GM18517 (cell line): ENCODE measurements around the gene SMARCD3.

Source experiments
- ATAC-seq: cut with Tn5 transposase; IDR thresholded peaks from one replicate; pipeline ENCODE4 v1.9.1; 2021; ENCODE audit warnings: mild to moderate bottlenecking, moderate library complexity; ENCODE audit not compliant: unreplicated experiment

The SMARCD3 gene

DNA sequence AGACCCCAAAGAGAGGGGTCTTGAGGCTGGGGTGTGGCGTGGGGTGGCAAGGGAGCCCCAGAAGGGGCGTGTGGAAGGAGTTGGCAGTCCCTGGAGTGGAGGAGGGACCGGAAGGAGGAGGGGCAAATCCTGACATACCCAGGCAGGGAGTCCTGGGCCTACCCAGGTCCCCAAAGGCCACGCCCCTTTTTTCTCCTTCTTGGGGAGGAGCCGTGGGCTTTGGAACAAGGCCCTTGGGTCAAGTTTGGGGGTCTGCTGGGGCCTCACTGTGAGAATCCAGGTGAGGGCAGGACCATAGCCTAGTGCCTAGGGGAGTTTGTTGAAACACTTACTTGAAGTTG is 1.2 kb upstream of the SMARCD3 start:
- no peak for ATAC-seq

DNA sequence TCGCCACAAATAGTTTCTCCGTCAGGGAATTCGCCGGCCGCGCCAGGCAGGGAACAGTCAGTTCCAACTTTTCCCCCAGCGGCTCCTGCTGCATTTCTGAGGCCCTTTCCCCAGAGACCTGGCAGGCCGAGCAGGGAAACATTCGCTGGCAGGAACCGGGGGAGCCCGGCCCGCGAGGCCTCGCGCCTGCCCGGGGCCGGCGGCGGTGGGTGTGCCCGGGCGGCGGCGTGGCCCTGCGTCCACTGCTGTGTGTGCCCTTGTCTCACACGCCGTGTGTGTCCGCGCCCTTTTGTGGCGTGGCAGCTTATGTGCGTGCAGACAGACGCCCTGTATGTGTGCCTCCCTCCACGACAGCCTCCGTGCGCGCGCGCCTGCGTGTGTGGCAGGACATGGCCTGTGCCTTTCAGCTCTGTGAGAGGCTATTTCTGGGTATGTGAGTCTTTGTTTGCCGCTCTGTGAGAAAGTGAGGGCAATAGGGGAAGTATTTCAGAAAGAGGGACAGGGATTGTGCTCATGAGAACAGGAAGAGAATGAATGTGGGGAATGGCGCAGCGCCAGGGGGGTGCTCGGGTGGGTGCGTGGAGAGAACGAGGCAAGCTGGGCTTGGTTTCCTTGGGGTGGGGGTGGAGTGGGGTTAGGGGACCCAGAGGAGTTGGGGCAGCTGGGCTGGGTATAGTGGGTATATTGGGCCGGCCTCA is 689 bp upstream of the SMARCD3 start:
- ATAC-seq, result no peak

DNA sequence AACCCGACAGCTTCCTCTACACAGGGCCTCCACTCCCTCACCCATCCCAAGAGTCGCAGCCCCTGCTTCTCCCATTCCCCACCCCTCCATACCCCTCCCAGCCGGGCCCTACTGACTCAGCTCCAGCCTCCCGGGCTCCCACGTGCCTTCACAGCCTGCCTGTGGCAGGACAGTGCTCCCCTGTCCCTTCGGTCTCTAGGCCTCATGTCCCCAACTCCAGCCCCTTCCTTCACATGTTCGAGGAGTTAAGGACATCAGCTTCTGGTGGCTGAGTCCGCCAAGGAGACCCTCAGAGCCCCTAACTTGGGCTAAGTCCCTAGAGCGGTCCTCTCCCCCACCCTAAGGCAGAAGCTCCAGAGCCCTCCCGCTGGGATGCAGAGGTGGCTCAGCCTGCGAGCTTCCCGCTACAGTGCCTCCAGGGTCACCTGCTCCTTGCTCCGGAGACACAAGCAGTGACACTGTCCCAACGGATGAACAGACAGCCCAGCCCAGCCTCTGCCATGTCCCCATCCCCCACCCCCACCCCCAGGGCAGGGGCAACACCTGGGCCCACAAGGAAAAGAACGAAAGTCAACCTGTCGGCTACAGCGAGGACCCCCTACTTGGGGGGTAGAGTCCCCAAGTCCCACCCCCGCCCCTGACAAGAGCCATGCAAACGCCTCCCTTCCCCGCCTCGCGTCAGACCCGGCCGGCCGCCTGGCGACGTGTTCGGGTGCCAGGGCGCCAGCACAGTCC is 716 bp downstream of the SMARCD3 start:
- ATAC-seq, result no peak

DNA sequence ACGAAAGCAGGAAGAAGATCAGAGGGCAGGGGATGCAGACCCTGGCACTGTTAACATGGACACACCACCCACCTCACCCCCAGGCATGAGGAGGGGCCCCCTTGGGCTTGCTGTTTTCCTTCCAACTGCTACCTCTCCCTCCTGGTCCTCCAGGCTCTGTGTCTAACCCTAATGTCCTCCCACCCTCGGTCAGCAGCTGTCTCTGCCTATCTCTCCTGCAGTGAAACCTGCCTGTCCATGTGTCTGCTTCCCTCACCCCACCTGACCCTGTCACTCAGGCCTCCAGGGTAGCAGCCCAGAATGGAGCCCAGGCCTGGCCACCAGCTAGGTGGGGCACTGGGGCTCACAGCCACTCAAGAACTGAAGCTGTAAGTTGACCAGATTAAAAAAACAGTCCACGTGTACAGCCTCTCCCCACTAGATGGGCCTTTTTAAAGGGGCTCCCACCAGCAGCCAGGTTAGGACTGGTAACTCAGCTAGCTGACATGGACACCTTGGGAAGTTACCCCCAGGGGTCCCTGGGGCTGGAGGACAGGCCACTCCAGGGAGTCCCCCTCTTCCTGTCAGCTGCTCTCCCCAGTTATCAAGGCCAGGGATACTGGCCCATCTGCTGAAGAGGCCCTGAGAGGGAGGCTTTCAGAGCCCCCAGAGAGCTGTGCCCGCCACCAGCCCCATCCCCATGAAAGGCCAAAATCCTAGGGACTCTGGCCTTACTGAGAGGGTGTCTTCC is 1.5 kb downstream of the SMARCD3 start:
- ATAC-seq, result no peak

DNA sequence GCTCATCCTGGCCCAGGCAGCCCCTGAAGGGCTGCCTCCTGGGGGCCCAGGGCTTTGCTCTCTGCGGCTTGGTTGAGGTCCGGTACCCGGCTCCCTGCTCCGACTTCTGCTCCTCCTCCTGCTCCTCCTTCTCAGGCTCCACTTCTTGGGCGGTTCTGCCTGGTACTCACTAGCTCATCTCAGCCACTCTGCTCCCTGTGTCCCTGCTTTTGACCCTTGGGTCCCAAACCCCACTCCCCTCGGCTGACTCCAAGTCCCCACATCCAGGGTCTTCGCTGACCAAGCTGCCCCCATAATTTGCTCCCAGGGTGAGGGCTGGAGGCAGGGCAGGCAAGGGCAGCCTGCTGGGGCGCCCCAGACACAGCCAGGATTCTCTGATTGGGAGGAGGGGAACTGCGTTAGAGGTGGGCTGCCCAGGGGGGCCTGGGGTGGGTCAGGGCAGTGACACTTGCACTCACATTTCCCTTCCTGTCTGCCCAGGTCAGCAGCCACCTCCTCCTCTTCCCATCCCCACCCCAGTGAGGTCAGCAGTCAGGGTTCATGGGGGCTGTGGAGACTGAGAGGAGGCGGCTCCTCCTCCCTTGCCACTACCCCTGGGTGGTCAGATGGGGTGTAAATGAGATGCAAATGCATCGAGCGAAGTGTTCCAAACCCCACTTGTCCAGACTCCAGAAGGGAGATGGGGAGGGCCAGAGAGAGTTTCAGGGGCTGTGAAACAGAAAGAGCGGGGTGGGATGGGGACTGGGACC is 2.2 kb downstream of the SMARCD3 start:
- no peak for ATAC-seq

DNA sequence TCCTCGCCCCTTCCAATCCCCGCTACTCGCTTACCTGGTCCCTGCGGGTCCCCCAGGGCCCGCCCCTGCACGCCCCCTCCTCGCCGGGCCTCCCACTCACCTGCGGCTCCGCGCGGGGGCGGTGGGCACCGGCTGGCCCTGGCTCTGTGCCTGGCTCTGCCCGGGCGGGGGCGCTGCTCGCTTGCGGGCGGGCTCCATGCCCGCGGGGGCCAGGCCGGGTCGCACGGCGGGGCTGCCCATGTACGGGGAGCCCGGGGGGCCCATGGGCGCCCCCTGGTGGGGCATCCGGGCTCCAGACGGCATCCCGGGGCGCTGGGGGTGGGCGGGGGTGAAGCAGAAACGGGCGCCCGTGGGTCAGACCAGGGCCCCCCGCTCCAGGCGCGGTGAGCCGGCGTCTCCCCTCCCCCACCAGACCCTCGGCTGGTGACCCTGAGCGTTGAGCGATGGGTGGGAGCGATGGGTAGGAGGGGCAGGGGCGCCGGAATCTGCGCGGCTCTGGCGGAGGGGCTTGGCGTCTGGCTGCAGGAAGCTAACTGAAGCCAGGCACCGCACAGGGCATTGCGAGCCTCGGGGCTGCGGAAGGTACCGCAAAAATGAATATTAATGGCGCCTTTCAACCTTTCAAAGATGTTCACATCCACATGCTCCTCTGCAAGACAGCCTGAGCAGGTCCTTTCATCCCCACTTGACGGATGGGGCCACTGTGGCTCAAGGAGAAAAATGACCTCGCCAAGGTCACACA is 3.0 kb downstream of the SMARCD3 start:
- ATAC-seq, result no peak

DNA sequence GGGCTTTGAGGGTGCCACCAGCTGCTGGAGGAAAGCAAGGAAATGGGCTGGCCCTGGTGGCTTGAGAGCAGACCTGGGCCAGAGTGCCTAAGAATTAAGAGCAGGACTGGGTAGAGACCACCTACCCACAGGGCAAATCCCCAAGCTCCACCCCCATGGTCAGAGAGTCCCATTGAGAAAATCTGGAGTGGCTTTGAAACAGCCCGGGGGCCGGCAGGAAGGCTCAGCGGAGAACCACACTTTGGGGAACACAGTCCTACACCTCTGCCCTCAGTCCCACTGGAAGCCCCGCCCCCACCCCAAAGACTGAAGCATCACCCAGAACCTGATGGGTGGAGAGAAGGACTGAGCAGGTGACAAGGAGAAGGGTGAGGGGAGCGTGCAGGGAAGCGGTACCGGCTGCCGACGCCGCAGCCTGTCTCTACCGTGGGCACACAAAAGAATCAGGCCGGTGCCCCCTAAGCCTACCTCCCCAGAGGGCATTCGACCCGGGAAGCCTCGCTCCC is 3.6 kb downstream of the SMARCD3 start:
- no peak for ATAC-seq

DNA sequence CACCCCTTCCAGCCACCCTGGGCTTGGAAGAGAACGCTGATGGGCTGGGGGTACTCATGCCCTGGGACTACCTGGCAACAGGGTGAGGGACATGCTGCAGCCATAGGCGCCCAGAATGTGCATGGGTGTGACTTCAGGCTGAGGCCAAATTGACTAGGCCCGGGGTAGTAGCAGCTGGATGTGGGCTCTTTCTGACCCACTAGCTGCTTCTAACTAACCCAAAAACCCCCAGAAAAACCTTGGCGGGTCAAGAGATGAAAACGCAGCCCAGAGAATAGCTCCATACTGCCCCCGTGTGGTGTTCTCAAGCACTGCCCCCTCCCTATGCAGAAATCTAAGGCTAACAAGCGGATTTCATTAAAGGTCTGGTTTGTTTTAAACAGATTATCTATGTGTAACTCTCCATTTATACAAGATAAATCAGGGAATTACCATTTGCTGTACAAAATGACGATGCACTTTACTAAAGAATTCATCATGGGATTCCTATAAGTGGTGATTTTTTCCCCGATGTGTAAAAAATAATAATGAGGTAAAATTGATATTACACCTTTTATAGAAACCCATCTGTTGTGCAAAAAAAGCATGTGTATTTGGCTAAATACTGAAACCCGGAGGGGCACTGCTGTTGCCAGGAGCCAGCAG is 4.2 kb downstream of the SMARCD3 start:
- ATAC-seq, result no peak

DNA sequence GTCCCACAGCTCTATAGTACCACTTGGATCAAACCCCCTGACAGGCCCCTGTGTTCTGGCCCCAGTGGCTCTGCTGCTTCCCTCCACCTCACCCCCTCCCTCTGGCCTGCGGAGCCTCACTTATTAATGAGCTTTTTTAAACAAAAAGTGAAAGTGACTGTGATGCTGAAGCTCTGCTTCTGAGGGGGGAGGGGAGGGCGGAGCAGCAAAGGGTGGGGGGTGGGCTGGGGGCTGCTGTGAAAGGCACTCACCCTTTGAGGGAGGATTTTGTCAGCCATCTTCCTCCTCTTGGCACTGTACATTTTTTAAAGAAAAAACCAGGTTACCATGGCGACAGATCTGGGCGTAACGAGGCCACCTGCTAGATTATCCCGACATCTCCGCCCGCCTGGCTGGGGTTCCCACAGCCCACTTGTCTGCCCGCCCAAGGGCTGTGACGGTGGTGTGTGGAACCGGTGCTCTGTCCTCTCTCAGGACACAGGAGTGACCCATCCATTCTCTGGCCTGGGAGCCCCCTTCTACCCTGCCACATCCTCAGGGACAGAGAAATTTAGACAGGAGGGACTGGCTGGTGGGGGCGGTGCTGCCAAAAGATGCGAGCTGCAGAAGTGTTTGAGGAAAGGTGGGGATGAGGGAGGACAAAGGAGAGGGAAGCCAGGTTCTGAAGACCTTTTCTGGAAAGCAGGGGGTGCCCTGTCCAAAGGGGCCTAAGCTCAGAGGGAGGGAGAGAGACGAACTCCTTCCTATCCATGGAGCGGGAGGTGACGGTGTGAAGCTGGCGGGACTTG is 4.9 kb downstream of the SMARCD3 start:
- no peak for ATAC-seq

DNA sequence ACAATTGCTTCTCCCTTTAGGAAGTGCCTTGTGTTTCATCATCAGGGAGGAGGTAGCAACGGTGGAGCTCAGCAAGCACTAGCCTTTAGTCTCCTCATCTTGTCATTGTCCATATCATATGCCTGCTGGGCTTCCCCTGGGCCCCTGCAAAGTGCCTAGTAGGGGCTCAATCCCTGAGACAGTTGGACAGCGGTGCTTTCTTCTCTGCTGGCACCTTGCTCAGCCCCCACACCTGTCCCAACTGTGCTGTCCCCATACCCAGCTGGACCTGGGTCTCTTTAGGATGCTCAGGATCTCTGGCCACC is 5.5 kb downstream of the SMARCD3 start:
- ATAC-seq, result no peak

DNA sequence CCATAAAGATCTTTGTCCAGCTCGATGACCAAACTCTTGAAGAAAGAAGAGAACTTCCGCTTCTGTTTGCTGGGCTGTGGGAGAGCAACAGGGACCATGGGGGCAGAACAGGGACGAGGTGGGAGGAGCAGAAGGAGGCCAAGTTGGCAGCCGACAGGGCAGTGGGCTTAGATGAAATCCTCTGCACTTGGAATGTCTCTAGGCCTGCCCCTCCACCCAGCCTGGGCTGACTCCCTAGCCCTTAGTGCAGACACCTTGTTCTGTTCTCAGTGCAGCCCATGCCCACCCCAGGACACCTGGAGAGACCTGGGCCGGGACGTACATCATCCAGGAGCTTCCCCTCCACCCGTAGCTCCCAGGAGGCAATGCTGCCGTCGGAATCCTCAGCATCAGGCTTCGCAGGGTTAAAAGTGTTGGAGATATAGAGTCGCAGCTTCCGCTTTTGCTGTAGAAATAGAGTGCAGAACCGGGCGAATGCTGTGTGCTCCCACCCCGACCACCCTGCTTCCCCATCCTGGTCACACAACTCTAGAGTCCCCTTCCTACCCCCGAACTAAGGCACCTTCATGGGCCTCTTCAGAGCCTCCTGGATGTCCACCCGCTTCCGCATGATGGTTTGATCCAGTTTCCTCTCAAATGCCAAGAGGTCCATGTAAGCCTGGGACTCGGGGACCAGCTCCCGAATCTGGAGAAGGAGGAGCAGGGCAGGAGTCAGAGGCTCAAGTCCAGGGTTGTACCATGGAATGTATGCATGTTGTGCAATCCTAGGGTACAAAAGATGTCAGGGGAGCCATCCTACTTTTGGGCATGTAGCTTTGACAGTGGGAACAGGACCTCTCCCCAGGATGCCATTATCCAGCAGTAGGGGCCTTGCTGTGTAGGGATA is 6.1 kb downstream of the SMARCD3 start:
- no peak for ATAC-seq

DNA sequence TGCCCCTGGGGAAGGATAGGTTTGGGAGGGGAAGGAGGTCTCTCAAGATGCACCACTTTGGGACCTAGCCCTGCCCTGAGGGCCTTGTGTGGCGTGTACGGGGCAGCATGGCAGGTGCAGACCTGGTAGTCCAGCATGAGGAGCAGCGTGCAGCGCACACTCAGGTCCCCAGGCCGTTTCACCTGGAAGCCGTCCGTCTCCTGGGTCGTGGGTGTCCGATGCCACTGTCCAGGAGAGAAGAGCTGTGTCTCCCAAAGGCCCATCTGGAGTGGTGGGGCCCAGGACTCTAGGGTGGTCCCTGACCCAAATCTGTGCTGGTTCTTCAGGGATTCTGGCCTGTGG is 6.8 kb downstream of the SMARCD3 start:
- ATAC-seq, result no peak

DNA sequence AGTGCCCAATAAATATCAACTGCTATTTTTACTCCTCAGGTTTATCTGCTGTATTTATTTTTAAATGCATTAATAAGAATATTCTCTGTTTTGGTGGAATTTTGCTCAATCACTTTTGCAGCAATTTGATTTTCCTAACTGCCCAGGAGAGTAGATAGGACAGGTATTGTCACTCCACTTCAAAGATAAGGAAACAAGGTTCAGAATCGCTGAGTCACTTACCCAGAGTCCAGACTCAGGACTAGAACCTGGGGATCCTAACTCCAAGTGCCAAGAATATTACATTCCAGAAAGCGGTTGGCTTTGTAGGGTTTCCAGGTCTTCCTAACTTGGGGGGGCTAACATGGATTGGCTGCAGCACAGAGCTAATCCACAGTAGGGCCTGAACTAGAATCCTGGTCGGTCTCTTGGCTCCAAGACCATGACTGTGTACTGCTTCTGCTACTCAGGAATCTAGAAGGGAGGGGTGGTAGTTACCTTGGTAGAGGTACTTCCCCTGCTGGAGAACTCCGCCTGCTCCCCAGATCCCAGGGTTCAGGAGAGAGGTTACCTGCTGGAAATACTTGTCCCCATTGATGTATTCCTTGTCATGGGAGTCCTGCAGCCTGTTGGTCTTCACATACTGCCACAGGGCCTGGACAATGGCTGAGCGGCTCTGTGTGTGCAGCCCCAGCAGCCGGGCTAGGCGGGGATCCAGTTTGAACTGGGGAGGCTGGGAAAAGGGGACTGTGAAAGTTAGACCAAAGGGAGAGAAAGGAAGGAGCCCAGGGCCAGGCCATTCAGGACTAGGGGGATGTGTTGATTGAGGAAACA is 7.3 kb downstream of the SMARCD3 start:
- no peak for ATAC-seq

DNA sequence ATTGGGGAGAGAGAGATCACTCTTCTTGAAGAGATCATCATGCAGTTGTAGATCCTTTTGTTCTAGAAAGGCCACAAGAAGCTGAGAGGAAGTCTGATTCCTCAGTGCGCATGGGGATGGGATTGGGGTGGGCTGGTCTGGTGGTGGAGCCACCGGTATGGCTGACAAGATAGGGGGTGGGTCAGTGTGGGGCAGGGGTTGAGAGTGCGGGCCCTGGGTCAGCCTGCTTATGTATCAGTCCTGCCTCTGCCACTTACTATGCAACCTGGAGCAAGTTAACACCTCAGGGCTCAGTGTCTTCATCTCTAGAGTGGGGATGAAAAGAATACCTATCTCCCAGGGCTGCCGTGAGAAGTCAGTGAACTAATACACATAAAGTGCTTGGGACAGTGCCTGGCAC is 8.0 kb downstream of the SMARCD3 start:
- no peak for ATAC-seq

DNA sequence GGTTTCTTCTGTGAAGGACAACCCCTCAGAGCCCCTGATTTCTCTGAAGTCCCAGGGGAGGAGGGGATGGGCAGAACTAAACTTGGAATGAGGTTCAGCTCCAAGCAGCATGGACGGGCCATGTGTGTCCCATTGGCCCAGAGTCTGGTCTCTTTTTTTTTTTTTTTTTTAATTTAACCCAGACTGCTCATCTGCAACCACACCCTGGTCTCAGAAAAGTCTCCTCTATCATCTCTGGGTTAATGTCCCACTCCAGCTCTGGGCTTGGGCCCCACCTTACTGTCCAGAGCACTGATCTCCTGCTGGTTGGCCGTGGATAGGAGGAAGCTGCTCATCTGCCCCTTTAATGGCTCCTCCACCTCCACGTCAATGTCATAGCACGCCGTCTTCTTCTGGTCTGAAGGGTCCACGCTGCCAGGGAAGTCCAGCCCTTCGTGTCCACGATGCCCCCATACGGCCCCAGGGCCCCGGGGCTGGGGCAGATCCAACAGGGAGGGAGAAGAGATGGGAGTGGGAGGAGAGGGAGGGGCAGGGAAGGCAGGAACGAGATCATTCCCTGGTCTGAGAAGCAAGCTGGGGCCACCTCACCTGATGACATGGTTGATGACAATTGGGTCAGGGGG is 8.5 kb downstream of the SMARCD3 start:
- no peak for ATAC-seq

DNA sequence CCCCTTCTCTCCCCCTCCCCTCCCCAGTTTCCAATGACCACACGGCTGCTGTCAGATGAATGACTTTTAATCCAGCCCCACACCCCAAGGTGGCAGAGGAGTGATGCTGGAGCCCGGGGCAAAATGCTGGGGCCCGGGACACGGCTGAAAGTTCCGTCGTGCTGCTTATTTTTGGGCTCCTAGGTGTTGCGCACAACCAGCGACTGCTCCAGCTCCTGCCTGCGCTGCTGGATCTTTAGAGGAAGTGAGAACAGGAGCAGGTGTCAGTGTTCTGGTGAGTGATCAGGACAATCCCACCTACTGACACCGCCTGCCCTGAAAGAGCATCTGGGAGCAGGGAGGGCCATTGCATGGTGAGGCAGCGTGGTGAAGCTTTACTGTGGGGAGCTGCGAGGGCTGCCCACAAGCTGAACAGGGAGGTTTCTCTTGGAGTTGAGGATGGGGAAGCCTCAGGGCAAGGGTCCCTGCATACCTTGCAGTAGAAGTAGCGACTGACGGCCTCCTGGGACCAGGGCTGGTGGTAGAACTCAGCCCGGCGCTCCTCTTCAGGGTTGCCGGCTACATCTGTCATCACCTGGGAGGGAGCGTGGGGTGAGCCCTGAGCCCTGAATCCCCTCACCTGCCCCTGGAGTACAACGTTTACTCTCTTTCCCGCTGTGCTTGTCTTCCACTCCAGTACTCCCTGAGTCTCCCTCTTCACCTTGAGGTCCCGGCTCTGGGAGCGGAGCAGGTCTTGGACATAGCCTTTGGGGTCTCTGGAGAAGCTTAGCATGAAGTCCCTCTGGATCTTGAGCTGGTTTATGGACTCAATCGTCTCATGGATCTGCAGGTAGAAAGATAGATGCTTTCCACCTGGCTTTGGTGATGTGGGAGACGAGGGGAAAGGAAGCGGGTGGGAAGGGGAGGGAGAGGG is 9.3 kb downstream of the SMARCD3 start:
- no peak for ATAC-seq
